Uterus (tissue), 4 donors: ENCODE results near the gene GAPVD1. TPM values are rescaled to one million over a fixed set of nuclear protein-coding genes. Genes with fewer than 3 reads are reported as not detected.

ENCODE experiments used
- DNase-seq, 2 donors: peaks; one replicate each; pipeline ENCODE4 v3.0.0-alpha.2; 2019 to 2020
- H3K27ac ChIP-seq, 2 donors: fragments of 200-600 bp; sonication (generic); 1 replicate in 1 of 2; 2 replicates in 1 of 2; pipeline ENCODE4 v1.5.1; 2016 to 2018
- H3K27me3 ChIP-seq, 2 donors: fragments of 200-600 bp; sonication (generic); one replicate each; pipeline ENCODE4 v1.5.1; 2018 to 2019; ENCODE audit warnings: control low read depth in 1 of 2
- H3K36me3 ChIP-seq, 2 donors: fragments of 200-600 bp; sonication (generic); one replicate each; pipeline ENCODE4 v1.5.1; 2019; ENCODE audit warnings: control low read depth in 1 of 2
- H3K4me1 ChIP-seq, 2 donors: fragments of 200-600 bp; sonication (generic); one replicate each; pipeline ENCODE4 v1.5.1; 2018 to 2019; ENCODE audit warnings: control low read depth in 1 of 2
- H3K4me3 ChIP-seq, 2 donors: fragments of 200-600 bp; sonication (generic); 1 replicate in 1 of 2; 2 replicates in 1 of 2; pipeline ENCODE4 v1.5.1; 2018 to 2019; ENCODE audit warnings: mild to moderate bottlenecking in 1 of 2
- H3K9me3 ChIP-seq, 2 donors: fragments of 200-600 bp; sonication (generic); one replicate each; pipeline ENCODE4 v1.5.1; 2019; ENCODE audit warnings: control low read depth in 1 of 2
- CTCF ChIP-seq, 4 experiments: fragments of 200-600 bp in 2 of 4; fragments of 450-650 bp in 2 of 4; sonication (generic) in 2 of 4; IDR thresholded peaks; one replicate each; pipeline ENCODE4 v1.5.1; 2016 to 2019; ENCODE audit warnings: antibody characterized with exemption in 4 of 4, mild to moderate bottlenecking in 2 of 4, moderate library complexity in 1 of 4
- POLR2A ChIP-seq, 2 donors: fragments of 450-650 bp; IDR thresholded peaks; one replicate each; pipeline ENCODE4 v1.6.1; 2016; ENCODE audit warnings: antibody characterized with exemption in 2 of 2, mild to moderate bottlenecking in 1 of 2, moderate library complexity in 1 of 2
- intact Hi-C: fragments of 100-400 bp; cut with DNase I; formaldehyde crosslinking; loops from one replicate; pipeline ENCODE4 v1.15.1; 2023; ENCODE audit warnings: low total_unique reads
- total RNA-seq, 4 donors: library from RNA; depleted of rRNA in 3 of 4; stranded (reverse); fragments of >200 nt in 3 of 4; gene quantifications; one replicate each; pipeline versions ENCODE4 v1.1.0 to v1.2.4, GENCODE V29; 2014 to 2023
- donor health status: DM: yes; HTN: yes; CAD: no.

GAPVD1 gene
- total RNA-seq, 4 donors from 2014 or later = 41.0 to 73.8 (median 64.0) TPM

DNA sequence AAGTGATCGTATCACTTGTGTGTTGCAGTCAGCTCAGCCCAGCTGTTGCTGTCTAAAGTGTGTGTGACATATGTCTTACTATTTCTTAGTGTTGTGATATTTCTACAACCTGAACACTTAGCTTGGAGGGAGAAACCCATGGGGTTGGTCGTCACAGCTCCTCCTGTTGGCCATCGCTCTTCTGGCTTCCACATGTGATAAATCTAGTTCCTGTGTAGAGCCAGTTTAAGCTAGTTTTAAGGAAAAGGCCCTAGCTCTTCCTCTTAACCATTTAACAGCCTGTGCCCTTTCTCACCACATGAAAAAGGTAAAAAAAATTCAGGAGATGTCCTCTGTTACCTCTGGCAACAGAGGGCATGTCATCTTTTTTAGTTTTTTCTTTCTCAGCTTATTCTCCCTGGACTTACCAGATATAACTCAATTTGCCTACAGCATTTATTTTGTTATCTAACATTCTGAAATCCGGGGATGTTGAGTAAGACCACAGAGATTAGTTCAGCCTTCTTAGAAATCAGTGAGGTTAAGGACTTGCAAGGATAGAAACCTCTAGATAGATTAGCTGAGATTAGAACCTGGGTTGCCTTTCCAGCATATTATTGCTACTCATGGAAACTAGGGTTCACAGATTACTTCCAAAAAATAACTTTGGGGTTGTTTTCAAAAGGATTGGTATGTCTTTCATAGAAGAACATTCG is 100.4 kb downstream of the GAPVD1 start:
- DNase-seq = no peak
- no peaks in the 10 kb centered on the region for H3K27me3 ChIP-seq
- no peak overlapping the region for H3K27ac ChIP-seq
- no peaks in the 10 kb centered on the region for H3K9me3 ChIP-seq
- intact Hi-C loops = no loop called here
- no peaks in the 10 kb centered on the region for H3K36me3 ChIP-seq
- no peak overlapping the region for H3K4me3 ChIP-seq
- TF ChIP-seq CTCF (IDR thresholded peaks at IDR 0.05) (no peak), POLR2A (IDR thresholded peaks at IDR 0.05) (no peak)
- no peaks in the 10 kb centered on the region for H3K4me1 ChIP-seq

GRCh38 chr9:125366676-125367075 is 105.0 kb downstream of the GAPVD1 start:
- intact Hi-C loops = no loop called here
- DNase-seq = no peak
- H3K4me3 ChIP-seq = no peak overlapping the region
- H3K4me1 ChIP-seq = no peaks in the 10 kb centered on the region
- no peaks in the 10 kb centered on the region for H3K9me3 ChIP-seq
- no peaks in the 10 kb centered on the region for H3K36me3 ChIP-seq
- H3K27ac ChIP-seq = no peak overlapping the region
- TF ChIP-seq POLR2A (IDR thresholded peaks at IDR 0.05) (no peak), CTCF (IDR thresholded peaks at IDR 0.05) (no peak)
- H3K27me3 ChIP-seq = no peaks in the 10 kb centered on the region

DNA sequence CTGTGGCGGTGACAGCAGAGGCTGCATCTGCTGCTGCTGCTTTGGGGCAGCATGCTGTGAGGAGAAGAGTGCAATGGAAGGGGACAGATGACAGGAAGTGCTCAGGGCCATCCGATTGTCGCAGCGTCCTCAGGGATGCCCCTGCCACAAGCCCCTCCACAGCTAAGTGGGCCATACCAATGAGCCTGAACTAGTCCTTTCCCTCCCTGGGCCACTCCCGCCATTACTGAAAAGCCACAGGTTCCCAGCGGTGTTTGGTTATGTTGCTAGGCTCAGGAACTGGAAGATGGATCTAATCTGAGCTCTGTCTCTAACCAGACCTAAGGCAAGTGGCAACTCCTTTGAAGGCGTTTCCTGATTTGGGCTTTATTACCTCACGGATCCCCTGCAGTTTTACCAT is 109.2 kb downstream of the GAPVD1 start:
- Histone ChIP-seq H3K4me1 (no peaks in the 10 kb centered on the region), H3K36me3 (no peaks in the 10 kb centered on the region), H3K9me3 (no peaks in the 10 kb centered on the region), H3K4me3 (no peak overlapping the region), H3K27me3 (no peaks in the 10 kb centered on the region), H3K27ac (no peak overlapping the region)
- intact Hi-C loops = no loop called here
- no peak for TF ChIP-seq CTCF (IDR thresholded peaks at IDR 0.05)
- no peak for TF ChIP-seq POLR2A (IDR thresholded peaks at IDR 0.05)
- no peak for DNase-seq

GRCh38 chr9:125372441-125373226 is 111.0 kb downstream of the GAPVD1 start:
- TF ChIP-seq CTCF (IDR thresholded peaks at IDR 0.05) = no peak
- TF ChIP-seq POLR2A (IDR thresholded peaks at IDR 0.05) = no peak
- H3K27ac ChIP-seq = no peak overlapping the region
- H3K9me3 ChIP-seq = no peaks in the 10 kb centered on the region
- H3K4me1 ChIP-seq = no peaks in the 10 kb centered on the region
- no peak overlapping the region for H3K4me3 ChIP-seq
- no peaks in the 10 kb centered on the region for H3K36me3 ChIP-seq
- intact Hi-C loops = no loop called here
- no peak for DNase-seq
- H3K27me3 ChIP-seq = no peaks in the 10 kb centered on the region
